PC-3 (cell line): ENCODE measurements around the gene RAP1GAP2. TPM values are rescaled to one million over a fixed set of nuclear protein-coding genes. Genes with fewer than 3 reads are reported as not detected.
"Not testable (repeated sequence)": the region's sequence is repeated elsewhere in the genome, so short reads cannot be mapped to it uniquely, and the experiment has no call there.

ENCODE experiments used
- ATAC-seq: fragments of 200-7000 bp; cut with Tn5 transposase; 2 replicates; pipeline ENCODE4 v1.9.1; 2020; ENCODE audit warnings: mild to moderate bottlenecking, moderate library complexity
- BruUV-seq: library from RNA; stranded (reverse); fragments of 400-500 nt; replicated peaks from 2 replicates; lab custom pipeline; 2021; lab: Mats Ljungman, UMichigan
- CTCF ChIA-PET: fragments of 300-600 bp; sonication (Branson Sonifier 250); formaldehyde crosslinking; loops from one replicate; lab custom pipeline; 2022; ENCODE audit warnings: antibody characterized with exemption; lab: Charles Lee
- POLR2A ChIA-PET: fragments of 300-600 bp; sonication (Branson Sonifier 250); formaldehyde crosslinking; loops from one replicate; lab custom pipeline; 2022; ENCODE audit warnings: antibody characterized with exemption; ENCODE audit not compliant: unreplicated experiment; lab: Charles Lee
- DNase-seq: peaks from one replicate; pipeline ENCODE4 v3.0.0-alpha.2; 2015
- H2AFZ ChIP-seq: fragments of 300-600 bp; sonication (generic); 2 replicates; pipeline ENCODE4 v1.6.0; 2016; ENCODE audit warnings: antibody characterized with exemption, low read length
- H3F3A ChIP-seq: fragments of 300-600 bp; sonication (generic); one replicate; pipeline ENCODE4 v1.6.0; 2017; ENCODE audit warnings: antibody characterized with exemption, low read length, control low read depth, mild to moderate bottlenecking; ENCODE audit not compliant: unreplicated experiment
- H3K27ac ChIP-seq: fragments of 300-600 bp; sonication (generic); 2 replicates; pipeline ENCODE4 v1.5.1; 2016; ENCODE audit warnings: mild to moderate bottlenecking, low read length
- H3K27me3 ChIP-seq: fragments of 300-600 bp; sonication (generic); 2 replicates; pipeline ENCODE4 v1.6.1; 2016; ENCODE audit warnings: low read length, mixed read lengths
- H3K36me3 ChIP-seq: fragments of 300-600 bp; sonication (generic); 2 replicates; pipeline ENCODE4 v1.6.1; 2016; ENCODE audit warnings: low read depth, mixed run types, low read length, mixed read lengths
- H3K4me1 ChIP-seq: fragments of 300-600 bp; sonication (generic); 2 replicates; pipeline ENCODE4 v1.5.1; 2016; ENCODE audit warnings: low read length; ENCODE audit not compliant: insufficient read depth
- H3K4me2 ChIP-seq: fragments of 300-600 bp; sonication (generic); 2 replicates; pipeline ENCODE4 v1.6.0; 2016; ENCODE audit warnings: low read length
- H3K4me3 ChIP-seq: fragments of 300-600 bp; sonication (generic); 2 replicates; pipeline ENCODE4 v1.5.1; 2016; ENCODE audit warnings: mild to moderate bottlenecking, low read length, mixed read lengths
- H3K79me2 ChIP-seq: fragments of 300-600 bp; sonication (generic); 2 replicates; pipeline ENCODE4 v1.6.1; 2017; ENCODE audit warnings: low read length, mixed read lengths
- H3K9ac ChIP-seq: fragments of 300-600 bp; sonication (generic); 2 replicates; pipeline ENCODE4 v1.6.0; 2016; ENCODE audit warnings: mild to moderate bottlenecking, low read length
- H3K9me2 ChIP-seq: fragments of 300-600 bp; sonication (generic); replicated peaks from 2 replicates; pipeline ENCODE4 v1.6.1; 2016; ENCODE audit warnings: mixed run types, low read length, mixed read lengths
- H3K9me3 ChIP-seq: fragments of 300-600 bp; sonication (generic); 2 replicates; pipeline ENCODE4 v1.6.1; 2016; ENCODE audit warnings: low read length, mixed read lengths
- H4K20me1 ChIP-seq: fragments of 300-600 bp; sonication (generic); 2 replicates; pipeline ENCODE4 v1.6.1; 2016; ENCODE audit warnings: low read length, mixed read lengths
- EZH2 ChIP-seq: fragments of 300-600 bp; sonication (generic); IDR thresholded peaks from one replicate; pipeline ENCODE4 v1.6.1; 2017; ENCODE audit warnings: antibody characterized with exemption, mild to moderate bottlenecking, low read length; ENCODE audit not compliant: unreplicated experiment
- EZH2phosphoT487 ChIP-seq: fragments of 300-600 bp; sonication (generic); IDR thresholded peaks from 2 replicates; pipeline ENCODE4 v1.6.1; 2018; ENCODE audit warnings: mild to moderate bottlenecking, antibody characterized with exemption, low read length, borderline replicate concordance
- intact Hi-C: fragments of 100-400 bp; cut with micrococcal nuclease; formaldehyde crosslinking; loops from 2 replicates; pipeline ENCODE4 v1.9.0; 2023
- total RNA-seq: library from RNA; depleted of rRNA; stranded (reverse); fragments of >200 nt; gene quantifications from 2 replicates; pipeline ENCODE4 v1.2.3, GENCODE V29; 2014
- TF ChIP-seq, protein P1 (sequence below): fragments of 300-600 bp; sonication (generic); conservative IDR thresholded peaks from 2 replicates; pipeline ENCODE4 v1.5.1; 2017; ENCODE audit warnings: antibody characterized with exemption, low read depth, mild to moderate bottlenecking, low read length

RAP1GAP2 gene
- total RNA-seq, 1 experiment from 2014 or later, result 14.5 TPM

- DNase-seq (no peak), ATAC-seq (no peak)
- ChIA-PET CTCF (no interaction called here), POLR2A (no interaction called here)
- intact Hi-C loops, result no loop called here
- no peaks in the 10 kb centered on the region for H3K9me2 ChIP-seq
- no peak for TF ChIP-seq EZH2phosphoT487
- TF ChIP-seq, protein P1, sequence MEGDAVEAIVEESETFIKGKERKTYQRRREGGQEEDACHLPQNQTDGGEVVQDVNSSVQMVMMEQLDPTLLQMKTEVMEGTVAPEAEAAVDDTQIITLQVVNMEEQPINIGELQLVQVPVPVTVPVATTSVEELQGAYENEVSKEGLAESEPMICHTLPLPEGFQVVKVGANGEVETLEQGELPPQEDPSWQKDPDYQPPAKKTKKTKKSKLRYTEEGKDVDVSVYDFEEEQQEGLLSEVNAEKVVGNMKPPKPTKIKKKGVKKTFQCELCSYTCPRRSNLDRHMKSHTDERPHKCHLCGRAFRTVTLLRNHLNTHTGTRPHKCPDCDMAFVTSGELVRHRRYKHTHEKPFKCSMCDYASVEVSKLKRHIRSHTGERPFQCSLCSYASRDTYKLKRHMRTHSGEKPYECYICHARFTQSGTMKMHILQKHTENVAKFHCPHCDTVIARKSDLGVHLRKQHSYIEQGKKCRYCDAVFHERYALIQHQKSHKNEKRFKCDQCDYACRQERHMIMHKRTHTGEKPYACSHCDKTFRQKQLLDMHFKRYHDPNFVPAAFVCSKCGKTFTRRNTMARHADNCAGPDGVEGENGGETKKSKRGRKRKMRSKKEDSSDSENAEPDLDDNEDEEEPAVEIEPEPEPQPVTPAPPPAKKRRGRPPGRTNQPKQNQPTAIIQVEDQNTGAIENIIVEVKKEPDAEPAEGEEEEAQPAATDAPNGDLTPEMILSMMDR, result no peak
- no peak for TF ChIP-seq EZH2
- no peak overlapping the region for H2AFZ ChIP-seq
- H3K79me2 ChIP-seq, result no peaks in the 10 kb centered on the region
- no peaks in the 10 kb centered on the region for H3F3A ChIP-seq
- no peak overlapping the region for H3K9ac ChIP-seq
- no peak overlapping the region for H3K27ac ChIP-seq
- no peaks in the 10 kb centered on the region for H3K27me3 ChIP-seq
- BruUV-seq, result no TSS peak
- no peaks in the 10 kb centered on the region for H4K20me1 ChIP-seq
- H3K4me3 ChIP-seq, result no peak overlapping the region
- no peaks in the 10 kb centered on the region for H3K9me3 ChIP-seq
- H3K4me1 ChIP-seq, result peaks cover 9% of the 10 kb centered on the region
- no peaks in the 10 kb centered on the region; the same call in 1 of the 2 replicates for H3K36me3 ChIP-seq
- H3K4me2 ChIP-seq, result no peak overlapping the region
These were observed 233.1 kb downstream of the RAP1GAP2 start for GRCh38 chr17:3029213-3029913.

DNA sequence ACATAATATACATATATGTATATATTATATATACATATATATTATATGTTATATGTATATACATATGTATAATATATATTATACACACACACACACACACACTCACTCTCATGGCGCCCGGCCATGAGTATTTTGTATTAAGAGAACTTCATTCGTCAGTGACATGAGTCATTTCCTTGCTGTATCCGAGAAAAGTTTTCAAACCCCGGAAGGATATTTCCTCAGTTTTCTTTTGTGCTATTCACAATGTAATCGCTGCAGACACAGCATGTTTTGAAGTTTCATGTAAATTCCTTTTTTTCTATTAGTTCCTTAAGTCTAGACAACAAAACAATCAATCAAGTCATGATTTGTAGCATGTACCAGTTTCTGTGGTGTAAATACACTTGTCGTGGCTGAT is 233.9 kb downstream of the RAP1GAP2 start:
- ChIA-PET CTCF (no interaction called here), POLR2A (no interaction called here)
- ATAC-seq (peak; percentile 33; the same call in 1 of the 2 replicates), DNase-seq (peak; percentile 75)
- no peaks in the 10 kb centered on the region for H3K27me3 ChIP-seq
- no peak overlapping the region for H2AFZ ChIP-seq
- intact Hi-C loops, result no loop called here
- no peaks in the 10 kb centered on the region for H3K9me2 ChIP-seq
- H3K4me1 ChIP-seq, result peaks cover 9% of the 10 kb centered on the region
- H3K4me2 ChIP-seq, result peak overlapping the region; percentile 54; the same call in 1 of the 2 replicates
- BruUV-seq, result no TSS peak
- no peaks in the 10 kb centered on the region; the same call in 1 of the 2 replicates for H3K36me3 ChIP-seq
- no peaks in the 10 kb centered on the region for H3K9me3 ChIP-seq
- no peaks in the 10 kb centered on the region for H3F3A ChIP-seq
- peak overlapping the region; percentile 76 for H3K27ac ChIP-seq
- H3K4me3 ChIP-seq, result no peak overlapping the region
- H3K79me2 ChIP-seq, result no peaks in the 10 kb centered on the region
- H4K20me1 ChIP-seq, result no peaks in the 10 kb centered on the region
- no peak for TF ChIP-seq EZH2
- no peak for TF ChIP-seq EZH2phosphoT487
- TF ChIP-seq, protein P1, result no peak
- peak overlapping the region; percentile 37; the same call in 1 of the 2 replicates for H3K9ac ChIP-seq

DNA sequence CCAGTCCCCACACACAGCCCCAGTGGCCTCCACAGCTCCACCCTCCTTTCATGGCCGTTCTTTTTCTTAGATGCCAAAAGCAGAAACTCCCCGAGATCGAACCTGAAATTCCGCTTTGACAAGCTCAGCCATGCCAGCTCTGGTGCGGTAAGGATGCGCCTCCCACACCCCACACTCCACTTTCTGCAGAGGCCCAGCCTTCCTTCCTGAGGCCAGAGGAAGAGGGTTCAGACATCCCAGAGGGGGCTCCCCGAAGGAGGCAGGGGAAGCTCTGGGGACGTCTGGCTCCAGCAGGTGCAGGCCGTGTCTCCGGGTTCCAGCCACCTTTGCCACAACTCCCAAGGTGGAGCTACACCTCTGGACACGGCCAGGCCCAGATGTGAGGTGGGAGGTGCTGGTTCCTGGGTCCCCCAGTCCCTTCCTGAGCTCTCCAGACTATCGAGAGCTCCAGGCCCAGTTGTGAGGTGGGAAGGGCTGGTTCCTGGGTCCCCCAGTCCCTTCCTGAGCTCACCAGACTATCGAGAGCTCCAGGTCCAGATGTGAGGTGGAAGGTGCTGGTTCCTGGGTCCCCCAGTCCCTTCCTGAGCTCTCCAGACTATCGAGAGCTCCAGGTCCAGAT is 234.7 kb downstream of the RAP1GAP2 start:
- POLR2A ChIA-PET, result not testable (repeated sequence)

More for the DNA sequence above, 234.7 kb downstream of the RAP1GAP2 start:
- H3K4me3 ChIP-seq, H3K27me3 ChIP-seq, CTCF ChIA-PET, H4K20me1 ChIP-seq, H3F3A ChIP-seq, H3K9me3 ChIP-seq, ATAC-seq, H3K9ac ChIP-seq, H3K79me2 ChIP-seq, H3K36me3 ChIP-seq, H3K9me2 ChIP-seq, H3K4me1 ChIP-seq, H2AFZ ChIP-seq, DNase-seq, BruUV-seq, H3K4me2 ChIP-seq, intact Hi-C loops: not testable (repeated sequence)
- H3K27ac ChIP-seq, result peak overlapping the region; percentile 76
